Activated CD4-positive, alpha-beta memory T cell treated with anti-CD3 and anti-CD28 coated beads for 36 hours (primary cell): Measurements from ENCODE around the gene KLHDC3. TPM values are rescaled to one million over a fixed set of nuclear protein-coding genes. Genes with fewer than 3 reads are reported as not detected.

Source experiments
- CTCF ChIA-PET: fragments of 350-600 bp; sonication (Branson Sonifier 250); formaldehyde crosslinking; loops from one replicate; lab custom pipeline; 2021; ENCODE audit warnings: antibody characterized with exemption, inconsistent platforms; lab: Charles Lee
- POLR2A ChIA-PET: fragments of 350-600 bp; sonication (Branson Sonifier 250); formaldehyde crosslinking; loops from one replicate; lab custom pipeline; 2021; ENCODE audit warnings: antibody characterized with exemption; lab: Charles Lee
- DNase-seq: peaks from one replicate; pipeline ENCODE4 v3.0.0-alpha.2; 2020
- H3K27ac Mint-ChIP-seq: one replicate; pipeline ENCODE4 v1.8.0; 2021; ENCODE audit warnings: mixed read lengths
- H3K27me3 Mint-ChIP-seq: one replicate; pipeline ENCODE4 v1.8.0; 2021; ENCODE audit warnings: mixed read lengths
- H3K36me3 Mint-ChIP-seq: one replicate; pipeline ENCODE4 v1.8.0; 2021; ENCODE audit warnings: mixed read lengths
- H3K4me1 Mint-ChIP-seq: one replicate; pipeline ENCODE4 v1.8.0; 2021; ENCODE audit warnings: low read depth, mixed read lengths
- H3K4me3 Mint-ChIP-seq: one replicate; pipeline ENCODE4 v1.8.0; 2021; ENCODE audit warnings: mild to moderate bottlenecking, mixed read lengths
- H3K9me3 Mint-ChIP-seq: one replicate; pipeline ENCODE4 v1.8.0; 2021; ENCODE audit warnings: mixed read lengths
- intact Hi-C: fragments of 100-400 bp; cut with micrococcal nuclease; formaldehyde crosslinking; loops from one replicate; pipeline ENCODE4 v1.15.1; 2023
- total RNA-seq, 2 experiments: library from RNA; stranded (reverse); gene quantifications; one replicate each; pipeline ENCODE4 v1.2.3, GENCODE V29; 2021

The KLHDC3 gene
- total RNA-seq = 10 to 100 TPM; 48.1 to 52.3 TPM

GRCh38 chr6:43013843-43014433 is at the start of gene KLHDC3, which contains the start of gene MEA1:
KLHDC3 (plus strand) TSS chr6:43014249; CDS start chr6:43017193, 2,944 bp downstream.
MEA1 (minus strand) TSS chr6:43013946; CDS start chr6:43013813, 133 bp downstream.
- H3K4me1 Mint-ChIP-seq = peaks cover 55% of the 10 kb centered on the region
- H3K36me3 Mint-ChIP-seq = peaks cover 40% of the 10 kb centered on the region
- peak within 1 kb of the TSS; percentile 87 for H3K27ac Mint-ChIP-seq
- H3K27me3 Mint-ChIP-seq = no peaks in the 10 kb centered on the region
- CTCF ChIA-PET = interaction anchor here (0.5 to 1.2 kb wide), 3 partner anchors 34 to 130 kb away, joined by 3 to 7 read pairs (median 4); no protein-coding TSS in a partner anchor
- no peaks in the 10 kb centered on the region for H3K9me3 Mint-ChIP-seq
- intact Hi-C loops = loop anchor here (1.0 to 5.0 kb wide), 9 partner anchors 8 to 413 kb away; partner anchors contain the start of genes ABCC10, CNPY3, CUL7 and KLC4
- H3K4me3 Mint-ChIP-seq = peak within 1 kb of the TSS; percentile 94
- POLR2A ChIA-PET = interaction anchor here (0.5 to 3.2 kb wide), 12 partner anchors 8 to 136 kb away, joined by 3 to 15 read pairs (median 5); partner anchors contain the start of genes CNPY3, CUL7, KLC4 and MRPL2
- DNase-seq = peak; percentile 100

- peaks cover 27% of the 10 kb centered on the region for H3K36me3 Mint-ChIP-seq
These were observed 47.5 kb upstream of the KLHDC3 start for GRCh38 chr6:42966571-42966970.

GRCh38 chr6:42967228-42967627 is 46.8 kb upstream of the KLHDC3 start:
- Mint-ChIP-seq H3K36me3 (peaks cover 22% of the 10 kb centered on the region), H3K4me3 (no peak overlapping the region), H3K9me3 (no peaks in the 10 kb centered on the region), H3K4me1 (peaks cover 9% of the 10 kb centered on the region), H3K27ac (no peak overlapping the region), H3K27me3 (no peaks in the 10 kb centered on the region)
- CTCF ChIA-PET = no interaction called here
- POLR2A ChIA-PET = no interaction called here
- intact Hi-C loops = no loop called here
- no peak for DNase-seq

More at GRCh38 chr6:42966571-42966970, 47.5 kb upstream of the KLHDC3 start:
- Mint-ChIP-seq H3K4me1 (peaks cover 10% of the 10 kb centered on the region), H3K9me3 (no peaks in the 10 kb centered on the region), H3K27me3 (no peaks in the 10 kb centered on the region), H3K27ac (no peak overlapping the region), H3K4me3 (no peak overlapping the region)
- CTCF ChIA-PET = no interaction called here
- no peak for DNase-seq
- POLR2A ChIA-PET = no interaction called here
- intact Hi-C loops = no loop called here

- intact Hi-C loops = no loop called here
- H3K27me3 Mint-ChIP-seq = no peaks in the 10 kb centered on the region
- no peak for DNase-seq
- no peaks in the 10 kb centered on the region for H3K9me3 Mint-ChIP-seq
- H3K4me1 Mint-ChIP-seq = peaks cover 9% of the 10 kb centered on the region
- ChIA-PET CTCF (interaction anchor here (0.8 kb wide), 1 partner anchor 176 kb away, joined by 3 read pairs; no protein-coding TSS in a partner anchor), POLR2A (no interaction called here)
- no peak overlapping the region for H3K27ac Mint-ChIP-seq
- H3K36me3 Mint-ChIP-seq = peaks cover 15% of the 10 kb centered on the region
- no peak overlapping the region for H3K4me3 Mint-ChIP-seq
These were observed 45.8 kb upstream of the KLHDC3 start for GRCh38 chr6:42968126-42968701.

- intact Hi-C loops = no loop called here
- Mint-ChIP-seq H3K4me1 (peaks cover 9% of the 10 kb centered on the region), H3K9me3 (no peaks in the 10 kb centered on the region), H3K27ac (no peak overlapping the region), H3K36me3 (peaks cover 17% of the 10 kb centered on the region), H3K27me3 (no peaks in the 10 kb centered on the region), H3K4me3 (no peak overlapping the region)
- CTCF ChIA-PET = no interaction called here
- no peak for DNase-seq
- POLR2A ChIA-PET = no interaction called here
These were observed 45.3 kb upstream of the KLHDC3 start for GRCh38 chr6:42968783-42969182.

- CTCF ChIA-PET = no interaction called here
- POLR2A ChIA-PET = no interaction called here
- H3K9me3 Mint-ChIP-seq = no peaks in the 10 kb centered on the region
These were observed 44.6 kb upstream of the KLHDC3 start for GRCh38 chr6:42969431-42969830.

GRCh38 chr6:42969934-42970333 is 44.1 kb upstream of the KLHDC3 start:
- Mint-ChIP-seq H3K27me3 (no peaks in the 10 kb centered on the region), H3K27ac (no peak overlapping the region), H3K9me3 (no peaks in the 10 kb centered on the region), H3K4me3 (no peak overlapping the region), H3K4me1 (peaks cover 18% of the 10 kb centered on the region), H3K36me3 (peaks cover 16% of the 10 kb centered on the region)
- CTCF ChIA-PET = no interaction called here
- POLR2A ChIA-PET = interaction anchor here (0.8 kb wide), 1 partner anchor 9 kb away, joined by 4 read pairs; the partner anchor contains the start of gene PEX6
- no peak for DNase-seq
- intact Hi-C loops = no loop called here

More at GRCh38 chr6:42969431-42969830, 44.6 kb upstream of the KLHDC3 start:
- Mint-ChIP-seq H3K36me3 (peaks cover 20% of the 10 kb centered on the region), H3K4me3 (no peak overlapping the region), H3K4me1 (peaks cover 13% of the 10 kb centered on the region), H3K27ac (no peak overlapping the region), H3K27me3 (no peaks in the 10 kb centered on the region)
- intact Hi-C loops = no loop called here
- no peak for DNase-seq

- no peaks in the 10 kb centered on the region for H3K9me3 Mint-ChIP-seq
- no peak overlapping the region for H3K27ac Mint-ChIP-seq
- no peaks in the 10 kb centered on the region for H3K27me3 Mint-ChIP-seq
- H3K36me3 Mint-ChIP-seq = peaks cover 16% of the 10 kb centered on the region
- peak; percentile 17 for DNase-seq
- CTCF ChIA-PET = no interaction called here
- POLR2A ChIA-PET = interaction anchor here (0.6 kb wide), 1 partner anchor 8 kb away, joined by 3 read pairs; the partner anchor contains the start of gene PEX6
- no peak overlapping the region for H3K4me3 Mint-ChIP-seq
- intact Hi-C loops = no loop called here
- peaks cover 26% of the 10 kb centered on the region for H3K4me1 Mint-ChIP-seq
These were observed 43.0 kb upstream of the KLHDC3 start for GRCh38 chr6:42970871-42971612.

GRCh38 chr6:42971746-42972327 is 42.2 kb upstream of the KLHDC3 start:
- Mint-ChIP-seq H3K4me1 (peaks cover 33% of the 10 kb centered on the region), H3K9me3 (no peaks in the 10 kb centered on the region), H3K36me3 (peaks cover 18% of the 10 kb centered on the region), H3K27ac (no peak overlapping the region), H3K27me3 (no peaks in the 10 kb centered on the region), H3K4me3 (no peak overlapping the region)
- intact Hi-C loops = no loop called here
- POLR2A ChIA-PET = no interaction called here
- no peak for DNase-seq
- CTCF ChIA-PET = interaction anchor here (0.9 kb wide), 1 partner anchor 71 kb away, joined by 3 read pairs; no protein-coding TSS in a partner anchor

- POLR2A ChIA-PET = interaction anchor here (2.2 kb wide), 1 partner anchor 10 kb away, joined by 11 read pairs; the partner anchor contains the start of gene PPP2R5D
- CTCF ChIA-PET = no interaction called here
- H3K4me3 Mint-ChIP-seq = no peak overlapping the region
- H3K27ac Mint-ChIP-seq = peak overlapping the region; percentile 3
- no peak for DNase-seq
- peaks cover 18% of the 10 kb centered on the region for H3K36me3 Mint-ChIP-seq
- H3K9me3 Mint-ChIP-seq = no peaks in the 10 kb centered on the region
- no peaks in the 10 kb centered on the region for H3K27me3 Mint-ChIP-seq
- H3K4me1 Mint-ChIP-seq = peaks cover 43% of the 10 kb centered on the region
- intact Hi-C loops = no loop called here
These were observed 40.1 kb upstream of the KLHDC3 start for GRCh38 chr6:42973926-42974325.

- H3K4me3 Mint-ChIP-seq = peak overlapping the region; percentile 12
- DNase-seq = peak; percentile 15
- ChIA-PET POLR2A (interaction anchor here (2.2 kb wide), 1 partner anchor 9 kb away, joined by 11 read pairs; the partner anchor contains the start of gene PPP2R5D), CTCF (interaction anchor here (0.6 to 1.4 kb wide), 2 partner anchors 11 to 18 kb away, joined by 3 read pairs; no protein-coding TSS in a partner anchor)
- no peaks in the 10 kb centered on the region for H3K27me3 Mint-ChIP-seq
- H3K9me3 Mint-ChIP-seq = no peaks in the 10 kb centered on the region
- peaks cover 50% of the 10 kb centered on the region for H3K4me1 Mint-ChIP-seq
- peaks cover 12% of the 10 kb centered on the region for H3K36me3 Mint-ChIP-seq
- intact Hi-C loops = no loop called here
- peak overlapping the region; percentile 66 for H3K27ac Mint-ChIP-seq
These were observed 39.0 kb upstream of the KLHDC3 start for GRCh38 chr6:42974919-42975505.
